K562 (cell line): ENCODE data around the gene ATF3. TPM values are rescaled to one million over a fixed set of nuclear protein-coding genes. Genes with fewer than 3 reads are reported as not detected.

Experiments
- CEBPG ChIP-seq, 3 experiments: fragments of 200-800 bp in 1 of 3; sonication (Bioruptor generic) in 1 of 3; sonication (generic) in 1 of 3; formaldehyde crosslinking in 1 of 3; IDR thresholded peaks in 2 of 3; conservative IDR thresholded peaks in 1 of 3; 2 replicates each; pipeline versions ENCODE4 v1.6.1 to v1.8.0; 2016 to 2022; ENCODE audit warnings: missing compliant biosample characterization in 2 of 3, missing genetic modification characterization in 2 of 3, mild to moderate bottlenecking in 1 of 3, missing genetic modification reagents in 1 of 3
- CHD4 ChIP-seq: fragments of 200-600 bp; sonication (generic); IDR thresholded peaks from 3 replicates; pipeline ENCODE4 v1.6.1; 2012; ENCODE audit warnings: low read depth, mild to moderate bottlenecking, mixed read lengths, low read length, inconsistent platforms; ENCODE audit not compliant: insufficient read depth, insufficient replicate concordance, poor library complexity, severe bottlenecking
- DPF2 ChIP-seq: fragments of 450-650 bp; IDR thresholded peaks from 2 replicates; pipeline ENCODE4 v1.6.1; 2016
- ELF2 ChIP-seq: fragments of 250-450 bp; sonication (Bioruptor Pico); IDR thresholded peaks from 2 replicates; pipeline ENCODE4 v1.5.0; 2021; ENCODE audit warnings: mild to moderate bottlenecking
- NFRKB ChIP-seq: fragments of 450-650 bp; IDR thresholded peaks from 2 replicates; pipeline ENCODE4 v1.6.1; 2016; ENCODE audit warnings: low read depth
- NR2C1 ChIP-seq, 2 experiments: fragments of 450-650 bp; IDR thresholded peaks; 2 replicates each; pipeline ENCODE4 v1.6.1; 2017; ENCODE audit warnings: mild to moderate bottlenecking in 2 of 2, antibody characterized with exemption in 1 of 2, inconsistent platforms in 1 of 2, missing compliant biosample characterization in 1 of 2, missing genetic modification characterization in 1 of 2
- PCBP1 ChIP-seq: fragments of 200-400 bp; formaldehyde crosslinking; IDR thresholded peaks from 2 replicates; pipeline ENCODE4 v1.6.1; 2018; ENCODE audit warnings: mild to moderate bottlenecking, low read depth, low read length; ENCODE audit not compliant: poor library complexity, severe bottlenecking
- RBM22 ChIP-seq: fragments of 200-400 bp; formaldehyde crosslinking; IDR thresholded peaks from 2 replicates; pipeline ENCODE4 v1.6.1; 2018; ENCODE audit warnings: low read length, low read depth; ENCODE audit not compliant: poor library complexity, severe bottlenecking
- ZNF586 ChIP-seq: fragments of 450-650 bp; formaldehyde crosslinking; conservative IDR thresholded peaks from 2 replicates; pipeline ENCODE4 v1.4.0; 2020; ENCODE audit warnings: mild to moderate bottlenecking, moderate library complexity
- polyA plus RNA-seq, 8 experiments: library from polyadenylated mRNA; depleted of rRNA in 4 of 8; stranded (reverse) in 5 of 8; unstranded in 3 of 8; fragments of >200 nt; fragmentation: Nextera tagmentation in 2 of 8; fragmentation: Illumina TruSeq in 1 of 8; extraction: Ambion mirVana in 2 of 8; extraction: Trizol in 1 of 8; gene quantifications; 2 replicates each; pipeline versions ENCODE4 v1.2.1 to v1.2.3, GENCODE V29; 2011 to 2014; ENCODE audit warnings: inconsistent platforms in 1 of 8, missing spikeins in 1 of 8
- total RNA-seq, 7 experiments: library from RNA; depleted of rRNA in 6 of 7; stranded (reverse); fragments of >200 nt in 6 of 7; fragmentation: Illumina TruSeq in 2 of 7; extraction: Trizol in 2 of 7; gene quantifications; 2 replicates each; pipeline versions ENCODE4 v1.2.1 to v1.2.3, GENCODE V29; 2011 to 2021; ENCODE audit warnings: low replicate concordance in 1 of 7
- TF ChIP-seq, protein P1 (sequence below): fragments of 450-650 bp; IDR thresholded peaks from 2 replicates; pipeline ENCODE4 v1.6.1; 2016; ENCODE audit warnings: mild to moderate bottlenecking, moderate library complexity
- TF ChIP-seq, protein P2 (sequence below): fragments of 450-650 bp; IDR thresholded peaks from 2 replicates; pipeline ENCODE4 v1.7.1; 2018; ENCODE audit warnings: mild to moderate bottlenecking, low read depth; ENCODE audit not compliant: partially characterized antibody

ATF3 gene
- total and polyA plus RNA-seq, 9 of the 15 experiments (the other 6 are each of a cell fraction or from before 2014, with no cell fraction given) = 3.5 to 28.2 (median 19.8) TPM

DNA sequence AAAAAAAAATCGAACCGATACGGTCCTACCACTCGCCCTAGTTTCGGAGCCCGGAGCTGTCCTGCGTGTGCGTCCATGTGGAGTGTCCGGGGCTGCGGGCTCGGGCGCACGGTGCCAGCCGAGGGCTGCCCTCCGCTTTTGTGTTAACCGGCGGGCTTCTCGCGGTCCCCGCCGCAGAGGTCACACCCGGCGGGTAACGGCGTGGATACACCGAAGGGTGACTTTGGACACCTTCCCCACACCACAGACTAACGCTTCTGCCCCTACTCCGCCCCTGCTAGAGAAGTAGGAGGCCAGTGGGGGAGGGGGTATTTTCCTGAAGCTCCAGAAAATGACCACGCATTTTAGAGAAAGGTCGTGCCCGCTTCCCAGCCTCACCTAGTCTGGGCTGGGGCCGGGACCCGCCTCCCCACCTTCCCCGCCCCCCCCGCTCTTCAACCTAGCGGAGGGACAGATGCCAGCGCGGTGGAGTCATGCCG is 609 bp upstream of the ATF3 start (continued):
- TF ChIP-seq, protein P1, sequence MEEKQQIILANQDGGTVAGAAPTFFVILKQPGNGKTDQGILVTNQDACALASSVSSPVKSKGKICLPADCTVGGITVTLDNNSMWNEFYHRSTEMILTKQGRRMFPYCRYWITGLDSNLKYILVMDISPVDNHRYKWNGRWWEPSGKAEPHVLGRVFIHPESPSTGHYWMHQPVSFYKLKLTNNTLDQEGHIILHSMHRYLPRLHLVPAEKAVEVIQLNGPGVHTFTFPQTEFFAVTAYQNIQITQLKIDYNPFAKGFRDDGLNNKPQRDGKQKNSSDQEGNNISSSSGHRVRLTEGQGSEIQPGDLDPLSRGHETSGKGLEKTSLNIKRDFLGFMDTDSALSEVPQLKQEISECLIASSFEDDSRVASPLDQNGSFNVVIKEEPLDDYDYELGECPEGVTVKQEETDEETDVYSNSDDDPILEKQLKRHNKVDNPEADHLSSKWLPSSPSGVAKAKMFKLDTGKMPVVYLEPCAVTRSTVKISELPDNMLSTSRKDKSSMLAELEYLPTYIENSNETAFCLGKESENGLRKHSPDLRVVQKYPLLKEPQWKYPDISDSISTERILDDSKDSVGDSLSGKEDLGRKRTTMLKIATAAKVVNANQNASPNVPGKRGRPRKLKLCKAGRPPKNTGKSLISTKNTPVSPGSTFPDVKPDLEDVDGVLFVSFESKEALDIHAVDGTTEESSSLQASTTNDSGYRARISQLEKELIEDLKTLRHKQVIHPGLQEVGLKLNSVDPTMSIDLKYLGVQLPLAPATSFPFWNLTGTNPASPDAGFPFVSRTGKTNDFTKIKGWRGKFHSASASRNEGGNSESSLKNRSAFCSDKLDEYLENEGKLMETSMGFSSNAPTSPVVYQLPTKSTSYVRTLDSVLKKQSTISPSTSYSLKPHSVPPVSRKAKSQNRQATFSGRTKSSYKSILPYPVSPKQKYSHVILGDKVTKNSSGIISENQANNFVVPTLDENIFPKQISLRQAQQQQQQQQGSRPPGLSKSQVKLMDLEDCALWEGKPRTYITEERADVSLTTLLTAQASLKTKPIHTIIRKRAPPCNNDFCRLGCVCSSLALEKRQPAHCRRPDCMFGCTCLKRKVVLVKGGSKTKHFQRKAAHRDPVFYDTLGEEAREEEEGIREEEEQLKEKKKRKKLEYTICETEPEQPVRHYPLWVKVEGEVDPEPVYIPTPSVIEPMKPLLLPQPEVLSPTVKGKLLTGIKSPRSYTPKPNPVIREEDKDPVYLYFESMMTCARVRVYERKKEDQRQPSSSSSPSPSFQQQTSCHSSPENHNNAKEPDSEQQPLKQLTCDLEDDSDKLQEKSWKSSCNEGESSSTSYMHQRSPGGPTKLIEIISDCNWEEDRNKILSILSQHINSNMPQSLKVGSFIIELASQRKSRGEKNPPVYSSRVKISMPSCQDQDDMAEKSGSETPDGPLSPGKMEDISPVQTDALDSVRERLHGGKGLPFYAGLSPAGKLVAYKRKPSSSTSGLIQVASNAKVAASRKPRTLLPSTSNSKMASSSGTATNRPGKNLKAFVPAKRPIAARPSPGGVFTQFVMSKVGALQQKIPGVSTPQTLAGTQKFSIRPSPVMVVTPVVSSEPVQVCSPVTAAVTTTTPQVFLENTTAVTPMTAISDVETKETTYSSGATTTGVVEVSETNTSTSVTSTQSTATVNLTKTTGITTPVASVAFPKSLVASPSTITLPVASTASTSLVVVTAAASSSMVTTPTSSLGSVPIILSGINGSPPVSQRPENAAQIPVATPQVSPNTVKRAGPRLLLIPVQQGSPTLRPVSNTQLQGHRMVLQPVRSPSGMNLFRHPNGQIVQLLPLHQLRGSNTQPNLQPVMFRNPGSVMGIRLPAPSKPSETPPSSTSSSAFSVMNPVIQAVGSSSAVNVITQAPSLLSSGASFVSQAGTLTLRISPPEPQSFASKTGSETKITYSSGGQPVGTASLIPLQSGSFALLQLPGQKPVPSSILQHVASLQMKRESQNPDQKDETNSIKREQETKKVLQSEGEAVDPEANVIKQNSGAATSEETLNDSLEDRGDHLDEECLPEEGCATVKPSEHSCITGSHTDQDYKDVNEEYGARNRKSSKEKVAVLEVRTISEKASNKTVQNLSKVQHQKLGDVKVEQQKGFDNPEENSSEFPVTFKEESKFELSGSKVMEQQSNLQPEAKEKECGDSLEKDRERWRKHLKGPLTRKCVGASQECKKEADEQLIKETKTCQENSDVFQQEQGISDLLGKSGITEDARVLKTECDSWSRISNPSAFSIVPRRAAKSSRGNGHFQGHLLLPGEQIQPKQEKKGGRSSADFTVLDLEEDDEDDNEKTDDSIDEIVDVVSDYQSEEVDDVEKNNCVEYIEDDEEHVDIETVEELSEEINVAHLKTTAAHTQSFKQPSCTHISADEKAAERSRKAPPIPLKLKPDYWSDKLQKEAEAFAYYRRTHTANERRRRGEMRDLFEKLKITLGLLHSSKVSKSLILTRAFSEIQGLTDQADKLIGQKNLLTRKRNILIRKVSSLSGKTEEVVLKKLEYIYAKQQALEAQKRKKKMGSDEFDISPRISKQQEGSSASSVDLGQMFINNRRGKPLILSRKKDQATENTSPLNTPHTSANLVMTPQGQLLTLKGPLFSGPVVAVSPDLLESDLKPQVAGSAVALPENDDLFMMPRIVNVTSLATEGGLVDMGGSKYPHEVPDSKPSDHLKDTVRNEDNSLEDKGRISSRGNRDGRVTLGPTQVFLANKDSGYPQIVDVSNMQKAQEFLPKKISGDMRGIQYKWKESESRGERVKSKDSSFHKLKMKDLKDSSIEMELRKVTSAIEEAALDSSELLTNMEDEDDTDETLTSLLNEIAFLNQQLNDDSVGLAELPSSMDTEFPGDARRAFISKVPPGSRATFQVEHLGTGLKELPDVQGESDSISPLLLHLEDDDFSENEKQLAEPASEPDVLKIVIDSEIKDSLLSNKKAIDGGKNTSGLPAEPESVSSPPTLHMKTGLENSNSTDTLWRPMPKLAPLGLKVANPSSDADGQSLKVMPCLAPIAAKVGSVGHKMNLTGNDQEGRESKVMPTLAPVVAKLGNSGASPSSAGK = 0 out of 2 replicates have a peak, but pooled peaks have one; percentile 89
- TF ChIP-seq NR2C1 (IDR thresholded peaks at IDR 0.05) (no peak), NR2C1 (tag; IDR thresholded peaks at IDR 0.05) (0 out of 2 replicates have a peak, but pooled peaks have one; percentile 2), CEBPG (CRISPR knock-in tag; IDR thresholded peaks at IDR 0.05) (no peak), CEBPG (tag; conservative IDR thresholded peaks at IDR 0.05 in 1 of 2, IDR thresholded peaks at IDR 0.05 in 1 of 2) (no peak), ELF2 (CRISPR knock-in tag) (0 out of 2 replicates have a peak, but pooled peaks have one; percentile 43), CHD4 (peak; percentile 78), PCBP1 (peak; percentile 2), DPF2 (peak; percentile 67), RBM22 (peak; percentile 62), NFRKB (no peak), ZNF586 (no peak)
- TF ChIP-seq, protein P2, sequence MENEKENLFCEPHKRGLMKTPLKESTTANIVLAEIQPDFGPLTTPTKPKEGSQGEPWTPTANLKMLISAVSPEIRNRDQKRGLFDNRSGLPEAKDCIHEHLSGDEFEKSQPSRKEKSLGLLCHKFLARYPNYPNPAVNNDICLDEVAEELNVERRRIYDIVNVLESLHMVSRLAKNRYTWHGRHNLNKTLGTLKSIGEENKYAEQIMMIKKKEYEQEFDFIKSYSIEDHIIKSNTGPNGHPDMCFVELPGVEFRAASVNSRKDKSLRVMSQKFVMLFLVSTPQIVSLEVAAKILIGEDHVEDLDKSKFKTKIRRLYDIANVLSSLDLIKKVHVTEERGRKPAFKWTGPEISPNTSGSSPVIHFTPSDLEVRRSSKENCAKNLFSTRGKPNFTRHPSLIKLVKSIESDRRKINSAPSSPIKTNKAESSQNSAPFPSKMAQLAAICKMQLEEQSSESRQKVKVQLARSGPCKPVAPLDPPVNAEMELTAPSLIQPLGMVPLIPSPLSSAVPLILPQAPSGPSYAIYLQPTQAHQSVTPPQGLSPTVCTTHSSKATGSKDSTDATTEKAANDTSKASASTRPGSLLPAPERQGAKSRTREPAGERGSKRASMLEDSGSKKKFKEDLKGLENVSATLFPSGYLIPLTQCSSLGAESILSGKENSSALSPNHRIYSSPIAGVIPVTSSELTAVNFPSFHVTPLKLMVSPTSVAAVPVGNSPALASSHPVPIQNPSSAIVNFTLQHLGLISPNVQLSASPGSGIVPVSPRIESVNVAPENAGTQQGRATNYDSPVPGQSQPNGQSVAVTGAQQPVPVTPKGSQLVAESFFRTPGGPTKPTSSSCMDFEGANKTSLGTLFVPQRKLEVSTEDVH = no peak
